MG63 (cell line): ENCODE measurements around the gene MCRIP2. TPM values are rescaled to one million over a fixed set of nuclear protein-coding genes. Genes with fewer than 3 reads are reported as not detected.
A peak's percentile ranks its signal among the peaks of the same experiment; 100 is the strongest.
"Not testable (repeated sequence)": the region's sequence is repeated elsewhere in the genome, so short reads cannot be mapped to it uniquely, and the experiment has no call there.

Source experiments
- DNase-seq: peaks from one replicate; pipeline ENCODE4 v3.0.0-alpha.2; 2020
- H3K27me3 ChIP-seq: fragments of 250-450 bp; sonication (Bioruptor Pico); 2 replicates; pipeline ENCODE4 v1.5.1; 2020; ENCODE audit warnings: mild to moderate bottlenecking, moderate library complexity
- H3K36me3 ChIP-seq: fragments of 250-450 bp; sonication (Bioruptor Pico); 2 replicates; pipeline ENCODE4 v1.5.1; 2020; ENCODE audit warnings: mild to moderate bottlenecking, moderate library complexity
- H3K4me3 ChIP-seq: fragments of 250-450 bp; sonication (Bioruptor Pico); 2 replicates; pipeline ENCODE4 v1.5.1; 2020; ENCODE audit warnings: mild to moderate bottlenecking, moderate library complexity
- H3K9me3 ChIP-seq: fragments of 250-450 bp; sonication (Bioruptor Pico); 2 replicates; pipeline ENCODE4 v1.5.1; 2020; ENCODE audit warnings: mild to moderate bottlenecking, moderate library complexity
- total RNA-seq: library from RNA; depleted of rRNA; stranded (reverse); fragments of >200 nt; shearing (Covaris generic); gene quantifications from 2 replicates; pipeline ENCODE4 v1.2.3, GENCODE V29; 2014; ENCODE audit warnings: low replicate concordance; rRNA removed

MCRIP2 gene, protein sequence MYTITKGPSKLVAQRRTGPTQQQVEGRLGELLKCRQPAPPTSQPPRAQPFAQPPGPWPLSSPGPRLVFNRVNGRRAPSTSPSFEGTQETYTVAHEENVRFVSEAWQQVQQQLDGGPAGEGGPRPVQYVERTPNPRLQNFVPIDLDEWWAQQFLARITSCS
- 22.2 and 50.3 TPM in 2 replicates for total RNA-seq

GRCh38 chr16:641326-642188, at the start of gene MCRIP2:
MCRIP2 (plus strand) TSS chr16:641828; CDS start chr16:641992, 164 bp downstream.
- DNase-seq: peak; percentile 91
- Histone ChIP-seq H3K9me3 (no peaks in the 10 kb centered on the region), H3K27me3 (no peaks in the 10 kb centered on the region)

DNA sequence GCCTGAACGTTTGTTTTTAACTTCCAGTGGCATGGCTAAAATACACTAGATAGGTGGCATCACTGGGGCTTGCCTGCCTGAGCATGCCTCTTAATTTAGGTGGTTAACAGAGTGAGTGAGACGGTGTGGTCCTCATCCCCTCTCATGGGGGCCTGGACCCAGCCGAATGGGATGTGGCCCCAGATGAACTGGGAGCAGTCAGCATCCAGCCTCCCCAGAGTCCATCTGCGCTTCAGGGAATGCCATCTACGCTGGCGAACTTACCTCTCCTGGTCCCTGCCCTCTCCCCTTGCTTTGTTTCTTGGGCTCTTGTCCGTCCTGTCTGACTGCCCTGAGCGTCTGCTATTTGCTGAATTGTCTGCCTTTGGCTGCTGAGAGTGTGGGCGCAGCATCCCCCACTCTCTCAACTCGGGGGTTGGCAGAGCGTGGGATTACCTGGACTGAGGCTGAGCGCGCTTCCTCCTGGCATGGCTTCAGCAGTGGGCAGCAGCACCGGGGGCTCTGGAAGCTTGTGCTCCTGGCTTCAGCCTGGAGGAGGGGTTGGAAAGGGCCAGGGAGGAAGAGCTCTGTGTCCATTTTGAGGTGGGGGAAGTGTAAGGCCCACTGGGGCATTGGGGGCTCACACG, 49.6 kb upstream of the MCRIP2 start:
- Histone ChIP-seq H3K4me3 (no peak overlapping the region), H3K36me3 (peaks cover 12% of the 10 kb centered on the region), H3K9me3 (no peaks in the 10 kb centered on the region), H3K27me3 (no peaks in the 10 kb centered on the region)
- DNase-seq: no peak

More at GRCh38 chr16:641326-642188, at the start of gene MCRIP2:
- Histone ChIP-seq H3K36me3 (peaks cover 20% of the 10 kb centered on the region), H3K4me3 (peak within 1 kb of the TSS; percentile 63)

GRCh38 chr16:592518-593306, 48.9 kb upstream of the MCRIP2 start:
- no peak overlapping the region for H3K4me3 ChIP-seq
- DNase-seq: no peak
- H3K27me3 ChIP-seq: no peaks in the 10 kb centered on the region
- H3K9me3 ChIP-seq: no peaks in the 10 kb centered on the region
- peaks cover 8% of the 10 kb centered on the region for H3K36me3 ChIP-seq

GRCh38 chr16:593406-593805, 48.2 kb upstream of the MCRIP2 start:
- H3K4me3 ChIP-seq: no peak overlapping the region
- DNase-seq: no peak

GRCh38 chr16:593807-594206, 47.8 kb upstream of the MCRIP2 start:
- H3K27me3 ChIP-seq: no peaks in the 10 kb centered on the region
- no peak for DNase-seq
- no peak overlapping the region for H3K4me3 ChIP-seq

More at GRCh38 chr16:593406-593805, 48.2 kb upstream of the MCRIP2 start:
- H3K9me3 ChIP-seq: no peaks in the 10 kb centered on the region
- no peaks in the 10 kb centered on the region for H3K27me3 ChIP-seq
- peaks cover 2% of the 10 kb centered on the region; the same call in 1 of the 2 replicates for H3K36me3 ChIP-seq

DNA sequence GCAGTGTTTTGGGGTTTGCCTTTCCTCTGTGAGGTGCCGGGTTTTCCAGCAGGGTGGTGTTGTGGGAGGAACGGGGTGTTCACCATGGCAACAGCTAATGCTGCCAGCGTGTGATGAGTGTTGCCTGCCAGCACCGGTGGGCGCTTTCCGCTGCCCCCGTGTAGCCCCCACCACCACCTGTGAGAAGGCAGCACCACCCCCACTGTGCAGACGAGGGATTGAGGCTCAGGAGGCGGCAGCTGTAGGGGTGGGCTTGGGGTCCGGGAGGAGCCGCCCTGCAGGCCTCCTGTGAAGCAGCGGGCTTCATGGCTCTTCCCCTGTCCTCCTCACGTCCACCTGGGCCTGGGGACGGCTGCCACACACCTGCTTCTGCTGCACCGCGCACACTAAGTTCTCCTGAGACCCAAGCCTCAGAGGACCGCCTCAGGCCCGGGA, 46.5 kb upstream of the MCRIP2 start:
- Histone ChIP-seq H3K36me3 (0 out of 2 replicates have a peak, but pooled peaks cover 2% of the 10 kb centered on the region), H3K4me3 (no peak overlapping the region), H3K9me3 (no peaks in the 10 kb centered on the region), H3K27me3 (no peaks in the 10 kb centered on the region)
- DNase-seq: no peak

More at GRCh38 chr16:593807-594206, 47.8 kb upstream of the MCRIP2 start:
- 0 out of 2 replicates have a peak, but pooled peaks cover 2% of the 10 kb centered on the region for H3K36me3 ChIP-seq
- no peaks in the 10 kb centered on the region for H3K9me3 ChIP-seq

- Histone ChIP-seq H3K4me3 (no peak overlapping the region), H3K27me3 (no peaks in the 10 kb centered on the region), H3K9me3 (no peaks in the 10 kb centered on the region), H3K36me3 (0 out of 2 replicates have a peak, but pooled peaks cover 2% of the 10 kb centered on the region)
- no peak for DNase-seq
Observed at GRCh38 chr16:595942-596735, 45.5 kb upstream of the MCRIP2 start.

DNA sequence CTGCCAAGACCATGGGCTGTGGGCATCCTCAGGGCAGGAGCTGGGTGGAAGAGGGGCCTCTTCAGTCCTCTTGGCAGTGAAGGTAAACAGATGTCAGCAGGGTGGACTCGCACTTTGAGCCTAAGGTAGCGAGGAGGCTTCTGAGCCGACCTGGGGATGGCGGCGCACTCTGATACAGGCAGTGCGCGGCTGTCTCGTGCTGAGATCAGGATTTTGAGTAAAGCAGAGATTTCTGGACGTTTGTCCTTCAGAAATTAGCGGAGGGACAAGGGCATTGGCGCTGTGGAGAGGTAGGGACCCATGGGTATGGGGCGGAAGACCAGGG, 44.9 kb upstream of the MCRIP2 start:
- H3K36me3 ChIP-seq: 0 out of 2 replicates have a peak, but pooled peaks cover 2% of the 10 kb centered on the region
- DNase-seq: no peak
- H3K9me3 ChIP-seq: no peaks in the 10 kb centered on the region
- H3K27me3 ChIP-seq: no peaks in the 10 kb centered on the region
- H3K4me3 ChIP-seq: no peak overlapping the region

DNA sequence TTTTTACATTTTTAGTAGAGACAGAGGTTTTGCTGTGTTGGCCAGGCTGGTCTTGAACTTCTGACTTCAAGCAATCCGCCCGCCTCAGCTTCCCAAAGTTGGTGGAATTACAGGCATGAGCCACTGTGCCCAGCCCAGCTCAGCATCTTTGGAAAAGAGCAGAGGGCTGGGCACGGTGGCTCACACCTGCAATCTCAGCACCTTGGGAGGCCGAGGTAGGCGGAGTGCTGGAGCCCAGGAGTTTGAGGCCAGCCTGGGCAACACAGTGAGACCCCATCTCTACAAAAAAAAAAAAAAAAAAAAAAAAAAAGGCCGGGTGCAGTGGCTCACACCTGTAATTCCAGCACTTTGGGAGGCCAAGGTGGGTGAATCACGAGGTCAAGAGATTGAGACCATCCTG, 44.0 kb upstream of the MCRIP2 start:
- not testable (repeated sequence) for H3K36me3 ChIP-seq, DNase-seq, H3K27me3 ChIP-seq, H3K9me3 ChIP-seq, H3K4me3 ChIP-seq

DNA sequence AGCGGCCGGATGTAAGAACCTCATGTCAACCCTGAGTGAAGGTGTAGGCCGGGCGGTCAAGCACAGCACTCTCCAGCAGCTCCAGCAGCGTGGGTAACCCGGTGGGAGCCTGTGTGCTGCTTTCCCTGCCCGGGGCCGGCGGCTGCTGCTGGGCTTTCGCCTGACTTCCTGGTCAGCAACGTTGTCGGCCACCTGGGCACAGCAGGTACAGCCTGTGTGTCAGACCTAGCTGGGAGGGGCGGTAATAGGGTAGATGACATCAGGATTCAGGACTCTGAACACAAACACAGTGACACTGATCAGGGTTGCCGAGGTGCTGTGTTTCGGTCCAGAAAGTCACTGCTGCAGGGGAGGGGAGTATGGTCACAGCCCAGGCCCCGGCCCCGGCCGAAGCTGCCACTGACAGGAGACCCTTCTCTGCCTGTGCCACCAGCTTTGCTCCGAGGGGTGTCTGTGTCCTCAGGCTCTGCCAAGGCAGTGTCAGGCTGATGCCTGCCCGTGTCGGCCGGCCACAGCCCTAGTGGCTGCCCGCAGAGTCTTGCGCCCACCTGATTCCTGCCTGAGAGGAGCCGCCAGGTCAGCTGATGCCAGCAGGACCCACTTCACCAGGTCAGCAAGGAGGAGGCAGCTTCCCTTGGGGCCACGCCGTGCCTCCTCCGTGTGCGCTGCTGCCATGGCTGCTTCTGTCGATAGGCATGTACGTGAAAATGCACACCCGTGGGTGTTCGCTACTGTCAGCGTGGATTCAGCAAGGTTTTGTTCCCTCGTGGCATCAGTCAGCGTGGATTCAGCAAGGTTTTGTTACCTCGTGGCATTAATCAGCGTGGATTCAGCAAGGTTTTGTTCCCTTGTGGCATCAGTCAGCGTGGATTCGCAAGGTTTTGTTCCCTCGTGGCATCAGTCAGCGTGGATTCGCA, 42.5 kb upstream of the MCRIP2 start:
- no peak for DNase-seq

GRCh38 chr16:600781-601180, 40.8 kb upstream of the MCRIP2 start:
- no peak overlapping the region for H3K4me3 ChIP-seq
- no peaks in the 10 kb centered on the region for H3K27me3 ChIP-seq
- no peak for DNase-seq
- H3K9me3 ChIP-seq: peaks cover 10% of the 10 kb centered on the region
- H3K36me3 ChIP-seq: peaks cover 12% of the 10 kb centered on the region

More for the DNA sequence above, 42.5 kb upstream of the MCRIP2 start:
- Histone ChIP-seq H3K9me3 (no peaks in the 10 kb centered on the region), H3K36me3 (0 out of 2 replicates have a peak, but pooled peaks cover 2% of the 10 kb centered on the region), H3K27me3 (no peaks in the 10 kb centered on the region), H3K4me3 (no peak overlapping the region)

GRCh38 chr16:603933-604332, 37.7 kb upstream of the MCRIP2 start:
- peaks cover 10% of the 10 kb centered on the region for H3K36me3 ChIP-seq
- no peaks in the 10 kb centered on the region for H3K27me3 ChIP-seq
- DNase-seq: no peak
- H3K9me3 ChIP-seq: peaks cover 10% of the 10 kb centered on the region
- H3K4me3 ChIP-seq: no peak overlapping the region

DNA sequence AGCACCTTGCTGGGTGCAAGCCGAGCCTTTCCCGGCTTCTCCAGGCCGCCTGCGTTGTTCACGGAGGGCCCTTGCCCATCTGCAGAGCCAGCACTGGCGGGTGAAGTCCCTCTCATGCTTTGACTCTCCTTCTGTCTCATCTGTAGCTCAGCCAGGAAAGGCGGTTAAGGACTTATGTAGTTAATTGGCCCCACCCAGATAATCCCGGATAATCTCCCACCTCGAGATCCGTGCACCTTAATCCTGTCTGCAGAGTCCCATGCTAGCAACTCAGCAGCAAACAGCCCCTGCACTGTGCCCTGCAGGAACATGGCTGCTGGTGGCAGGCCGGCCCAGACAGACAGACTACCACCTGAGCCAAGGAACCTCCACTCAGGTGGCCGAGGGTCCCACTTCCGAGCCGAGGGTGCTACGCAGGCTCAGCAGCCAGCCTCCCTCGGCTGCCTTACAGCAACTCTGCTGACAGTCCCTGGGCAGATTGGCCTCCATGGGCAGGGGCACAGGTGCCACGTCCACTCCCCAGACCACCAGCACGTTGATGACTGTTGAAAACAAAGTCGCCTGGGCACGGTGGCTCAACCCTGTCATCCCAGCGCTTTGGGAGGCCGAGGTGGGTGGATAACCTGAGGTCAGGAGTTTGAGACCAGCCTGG, 34.8 kb upstream of the MCRIP2 start:
- Histone ChIP-seq H3K27me3 (no peaks in the 10 kb centered on the region), H3K9me3 (peaks cover 10% of the 10 kb centered on the region), H3K4me3 (no peak overlapping the region), H3K36me3 (peaks cover 10% of the 10 kb centered on the region)
- no peak for DNase-seq

GRCh38 chr16:608019-608418, 33.6 kb upstream of the MCRIP2 start:
- DNase-seq: no peak
- Histone ChIP-seq H3K4me3 (no peak overlapping the region), H3K9me3 (peaks cover 10% of the 10 kb centered on the region), H3K36me3 (peaks cover 10% of the 10 kb centered on the region), H3K27me3 (no peaks in the 10 kb centered on the region)
